HCT116 (cell line): Measurements from ENCODE around the gene SCPEP1.

Experiments
- CEBPB ChIP-seq: IDR thresholded peaks from 2 replicates; pipeline ENCODE4 v1.6.1; 2012; ENCODE audit warnings: low read depth
- EGR1 ChIP-seq: IDR thresholded peaks from 2 replicates; pipeline ENCODE4 v1.6.1; 2012; ENCODE audit warnings: low read depth
- EZH2 ChIP-seq: fragments of 200-600 bp; sonication (generic); IDR thresholded peaks from 2 replicates; pipeline ENCODE4 v1.6.1; 2017; ENCODE audit warnings: antibody characterized with exemption, mixed run types
- JUND ChIP-seq: IDR thresholded peaks from 2 replicates; pipeline ENCODE4 v1.6.1; 2012
- POLR2AphosphoS5 ChIP-seq: IDR thresholded peaks from 2 replicates; pipeline ENCODE4 v1.6.1; 2011; ENCODE audit warnings: mild to moderate bottlenecking, low read depth, low read length, moderate library complexity
- SIN3A ChIP-seq: IDR thresholded peaks from 2 replicates; pipeline ENCODE4 v1.6.1; 2012; ENCODE audit warnings: low read depth
- ZNF274 ChIP-seq: fragments of 200-500 bp; sonication (Bioruptor generic); IDR thresholded peaks from 2 replicates; pipeline ENCODE4 v1.6.1; 2014; ENCODE audit warnings: mild to moderate bottlenecking, low read depth, low read length, inconsistent platforms
- TF ChIP-seq, protein P1 (sequence below), 3 experiments: fragments of 200-600 bp in 1 of 3; sonication (generic) in 1 of 3; IDR thresholded peaks in 2 of 3; conservative IDR thresholded peaks in 1 of 3; 2 replicates each; pipeline ENCODE4 v1.5.1; 2012 to 2017; ENCODE audit warnings: low read depth in 2 of 3, low read length in 2 of 3, antibody characterized with exemption in 1 of 3, borderline replicate concordance in 1 of 3, control low read depth in 1 of 3, mild to moderate bottlenecking in 1 of 3, mixed read lengths in 1 of 3, mixed run types in 1 of 3, moderate library complexity in 1 of 3; ENCODE audit not compliant: insufficient read depth in 1 of 3
- TF ChIP-seq, protein P2 (sequence below): IDR thresholded peaks from 2 replicates; pipeline ENCODE4 v1.6.1; 2012; ENCODE audit warnings: low read depth
- TF ChIP-seq, protein P3 (sequence below): IDR thresholded peaks from 2 replicates; pipeline ENCODE4 v1.6.1; 2012

DNA sequence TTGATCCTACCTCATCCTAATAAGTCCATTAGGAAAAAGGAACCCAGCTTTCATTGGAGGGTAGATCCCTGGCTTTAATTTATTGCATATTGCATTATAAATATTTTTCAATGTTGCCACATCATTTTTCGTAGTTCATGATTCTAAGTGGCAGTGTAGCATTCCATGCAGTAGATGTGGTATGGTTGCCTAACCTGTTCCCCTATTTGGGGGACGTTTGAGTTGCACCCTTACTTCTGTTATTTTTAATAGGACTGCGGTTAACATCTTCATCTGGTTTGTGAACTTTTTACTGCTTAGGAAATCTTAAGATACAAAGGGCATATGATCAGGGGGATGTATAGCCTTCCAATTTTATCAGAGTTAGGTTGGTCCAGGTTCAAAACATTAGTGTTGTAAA lies 5.4 kb downstream of the SCPEP1 start:
- TF ChIP-seq POLR2AphosphoS5 = no peak
- TF ChIP-seq, protein P1, sequence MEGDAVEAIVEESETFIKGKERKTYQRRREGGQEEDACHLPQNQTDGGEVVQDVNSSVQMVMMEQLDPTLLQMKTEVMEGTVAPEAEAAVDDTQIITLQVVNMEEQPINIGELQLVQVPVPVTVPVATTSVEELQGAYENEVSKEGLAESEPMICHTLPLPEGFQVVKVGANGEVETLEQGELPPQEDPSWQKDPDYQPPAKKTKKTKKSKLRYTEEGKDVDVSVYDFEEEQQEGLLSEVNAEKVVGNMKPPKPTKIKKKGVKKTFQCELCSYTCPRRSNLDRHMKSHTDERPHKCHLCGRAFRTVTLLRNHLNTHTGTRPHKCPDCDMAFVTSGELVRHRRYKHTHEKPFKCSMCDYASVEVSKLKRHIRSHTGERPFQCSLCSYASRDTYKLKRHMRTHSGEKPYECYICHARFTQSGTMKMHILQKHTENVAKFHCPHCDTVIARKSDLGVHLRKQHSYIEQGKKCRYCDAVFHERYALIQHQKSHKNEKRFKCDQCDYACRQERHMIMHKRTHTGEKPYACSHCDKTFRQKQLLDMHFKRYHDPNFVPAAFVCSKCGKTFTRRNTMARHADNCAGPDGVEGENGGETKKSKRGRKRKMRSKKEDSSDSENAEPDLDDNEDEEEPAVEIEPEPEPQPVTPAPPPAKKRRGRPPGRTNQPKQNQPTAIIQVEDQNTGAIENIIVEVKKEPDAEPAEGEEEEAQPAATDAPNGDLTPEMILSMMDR (IDR thresholded peaks at IDR 0.05 in 2 of 3, conservative IDR thresholded peaks at IDR 0.05 in 1 of 3; ENCODE audit: borderline replicate concordance in 1 of 3, insufficient read depth in 1 of 3, low read depth in 2 of 3, low read length in 2 of 3) = no peak
- TF ChIP-seq JUND = no peak
- TF ChIP-seq, protein P2, sequence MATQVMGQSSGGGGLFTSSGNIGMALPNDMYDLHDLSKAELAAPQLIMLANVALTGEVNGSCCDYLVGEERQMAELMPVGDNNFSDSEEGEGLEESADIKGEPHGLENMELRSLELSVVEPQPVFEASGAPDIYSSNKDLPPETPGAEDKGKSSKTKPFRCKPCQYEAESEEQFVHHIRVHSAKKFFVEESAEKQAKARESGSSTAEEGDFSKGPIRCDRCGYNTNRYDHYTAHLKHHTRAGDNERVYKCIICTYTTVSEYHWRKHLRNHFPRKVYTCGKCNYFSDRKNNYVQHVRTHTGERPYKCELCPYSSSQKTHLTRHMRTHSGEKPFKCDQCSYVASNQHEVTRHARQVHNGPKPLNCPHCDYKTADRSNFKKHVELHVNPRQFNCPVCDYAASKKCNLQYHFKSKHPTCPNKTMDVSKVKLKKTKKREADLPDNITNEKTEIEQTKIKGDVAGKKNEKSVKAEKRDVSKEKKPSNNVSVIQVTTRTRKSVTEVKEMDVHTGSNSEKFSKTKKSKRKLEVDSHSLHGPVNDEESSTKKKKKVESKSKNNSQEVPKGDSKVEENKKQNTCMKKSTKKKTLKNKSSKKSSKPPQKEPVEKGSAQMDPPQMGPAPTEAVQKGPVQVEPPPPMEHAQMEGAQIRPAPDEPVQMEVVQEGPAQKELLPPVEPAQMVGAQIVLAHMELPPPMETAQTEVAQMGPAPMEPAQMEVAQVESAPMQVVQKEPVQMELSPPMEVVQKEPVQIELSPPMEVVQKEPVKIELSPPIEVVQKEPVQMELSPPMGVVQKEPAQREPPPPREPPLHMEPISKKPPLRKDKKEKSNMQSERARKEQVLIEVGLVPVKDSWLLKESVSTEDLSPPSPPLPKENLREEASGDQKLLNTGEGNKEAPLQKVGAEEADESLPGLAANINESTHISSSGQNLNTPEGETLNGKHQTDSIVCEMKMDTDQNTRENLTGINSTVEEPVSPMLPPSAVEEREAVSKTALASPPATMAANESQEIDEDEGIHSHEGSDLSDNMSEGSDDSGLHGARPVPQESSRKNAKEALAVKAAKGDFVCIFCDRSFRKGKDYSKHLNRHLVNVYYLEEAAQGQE = no peak
- no peak for TF ChIP-seq EGR1
- TF ChIP-seq EZH2 = no peak
- TF ChIP-seq CEBPB = no peak
- TF ChIP-seq ZNF274 = no peak
- TF ChIP-seq, protein P3, sequence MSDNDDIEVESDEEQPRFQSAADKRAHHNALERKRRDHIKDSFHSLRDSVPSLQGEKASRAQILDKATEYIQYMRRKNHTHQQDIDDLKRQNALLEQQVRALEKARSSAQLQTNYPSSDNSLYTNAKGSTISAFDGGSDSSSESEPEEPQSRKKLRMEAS = no peak
- no peak for TF ChIP-seq SIN3A
